Cerebellar cortex (tissue), 1 donor: ENCODE measurements around the gene DUSP2.

ENCODE experiments used
- DNase-seq: peaks from one replicate; pipeline ENCODE4 v3.0.0-alpha.2; 2015; ENCODE audit warnings: low spot score

DUSP2 gene

GRCh38 chr2:96113951-96114350 is 31.3 kb downstream of the DUSP2 start:
- no peak for DNase-seq

- DNase-seq: no peak
Measured at GRCh38 chr2:96113367-96113677, 31.9 kb downstream of the DUSP2 start.

- peak; percentile 35 for DNase-seq
Measured at GRCh38 chr2:96112501-96113366, 32.5 kb downstream of the DUSP2 start.

GRCh38 chr2:96111823-96112500 is 33.3 kb downstream of the DUSP2 start:
- no peak for DNase-seq

GRCh38 chr2:96111257-96111640 is 34.0 kb downstream of the DUSP2 start:
- no peak for DNase-seq

GRCh38 chr2:96110621-96111256 is 34.5 kb downstream of the DUSP2 start:
- no peak for DNase-seq

GRCh38 chr2:96109931-96110511 is 35.2 kb downstream of the DUSP2 start:
- no peak for DNase-seq

GRCh38 chr2:96109361-96109680 is 35.9 kb downstream of the DUSP2 start:
- DNase-seq: no peak

- peak; percentile 83 for DNase-seq
Measured at GRCh38 chr2:96108541-96109360, 36.5 kb downstream of the DUSP2 start.

- DNase-seq: no peak
Measured at GRCh38 chr2:96108151-96108540, 37.1 kb downstream of the DUSP2 start.

GRCh38 chr2:96107708-96108065 is 37.6 kb downstream of the DUSP2 start:
- DNase-seq: no peak

GRCh38 chr2:96106991-96107707 is 38.1 kb downstream of the DUSP2 start:
- DNase-seq: peak; percentile 86

GRCh38 chr2:96105994-96106715 is 39.1 kb downstream of the DUSP2 start:
- DNase-seq: no peak

GRCh38 chr2:96105152-96105915 is 39.9 kb downstream of the DUSP2 start:
- no peak for DNase-seq

GRCh38 chr2:96104487-96104861 is 40.8 kb downstream of the DUSP2 start:
- no peak for DNase-seq

- no peak for DNase-seq
Measured at GRCh38 chr2:96103761-96104486, 41.3 kb downstream of the DUSP2 start.

GRCh38 chr2:96103187-96103601 is 42.0 kb downstream of the DUSP2 start:
- DNase-seq: no peak

GRCh38 chr2:96102596-96103186 is 42.5 kb downstream of the DUSP2 start:
- DNase-seq: no peak

- no peak for DNase-seq
Measured at GRCh38 chr2:96100893-96101304, 44.3 kb downstream of the DUSP2 start.
